ENCODE measurements around the gene RNF128.

GRCh38 chrX:106698693-106699092, 27.8 kb upstream of the RNF128 start:
- TF ChIP-seq CTCF (IDR thresholded peaks at IDR 0.05; ENCODE audit: insufficient read depth, low read depth, low read length) (no peak), EZH2 (IDR thresholded peaks at IDR 0.05; ENCODE audit: insufficient read depth, low read length) (no peak)

Measured in astrocyte (in vitro differentiated cells and primary cell).